Epithelial cell of esophagus (primary cell): Measurements from ENCODE around the gene NUTF2.
A peak's percentile ranks its signal among the peaks of the same experiment; 100 is the strongest.

Experiments
- DNase-seq: peaks from one replicate; pipeline ENCODE4 v3.0.0; 2010; ENCODE audit warnings: low read depth
- H3K4me3 ChIP-seq: 2 replicates; pipeline ENCODE4 v1.5.1; 2011; ENCODE audit warnings: mild to moderate bottlenecking, low read length, control low read depth
- CTCF ChIP-seq: IDR thresholded peaks from 2 replicates; pipeline ENCODE4 v1.5.1; 2011; ENCODE audit warnings: low read depth, mild to moderate bottlenecking, low read length, control low read depth, inconsistent platforms; ENCODE audit not compliant: insufficient read depth; ENCODE audit errors: missing control alignments

NUTF2 gene

GRCh38 chr16:67884684-67885083, 38.0 kb downstream of the NUTF2 start, which contains the start of gene NRN1L:
Gene NRN1L (plus strand): TSS chr16:67884885. CDS start chr16:67884904, 19 bp downstream.
- no peak for TF ChIP-seq CTCF
- DNase-seq: peak; percentile 89
- no peak within 1 kb of the TSS for H3K4me3 ChIP-seq

GRCh38 chr16:67885545-67885944, 38.8 kb downstream of the NUTF2 start:
- no peak for TF ChIP-seq CTCF
- no peak overlapping the region for H3K4me3 ChIP-seq
- DNase-seq: no peak

GRCh38 chr16:67885976-67886375, 39.2 kb downstream of the NUTF2 start:
- TF ChIP-seq CTCF: no peak
- DNase-seq: no peak
- no peak overlapping the region for H3K4me3 ChIP-seq

- no peak for TF ChIP-seq CTCF
- no peak for DNase-seq
- no peak overlapping the region for H3K4me3 ChIP-seq
Measured at GRCh38 chr16:67886387-67886786, 39.7 kb downstream of the NUTF2 start.

GRCh38 chr16:67888331-67888730, 41.6 kb downstream of the NUTF2 start:
- no peak overlapping the region for H3K4me3 ChIP-seq
- no peak for TF ChIP-seq CTCF
- no peak for DNase-seq

GRCh38 chr16:67892375-67892774, 45.6 kb downstream of the NUTF2 start:
- H3K4me3 ChIP-seq: peak overlapping the region; percentile 52
- DNase-seq: no peak
- no peak for TF ChIP-seq CTCF

- DNase-seq: peak; percentile 97
- peak within 1 kb of the TSS; percentile 88 for H3K4me3 ChIP-seq
- TF ChIP-seq CTCF: no peak
Measured at GRCh38 chr16:67892899-67893742, 46.4 kb downstream of the NUTF2 start, which contains the start of gene PSKH1. Gene PSKH1 (plus strand): TSS chr16:67893254. CDS start chr16:67908750, 15,496 bp downstream.
